HK-2 (cell line): ENCODE data around the gene ZGPAT.

Experiments
- DNase-seq: peaks from one replicate; pipeline ENCODE4 v3.0.0-alpha.2; 2018; ENCODE audit not compliant: unreplicated experiment

Gene ZGPAT

DNA sequence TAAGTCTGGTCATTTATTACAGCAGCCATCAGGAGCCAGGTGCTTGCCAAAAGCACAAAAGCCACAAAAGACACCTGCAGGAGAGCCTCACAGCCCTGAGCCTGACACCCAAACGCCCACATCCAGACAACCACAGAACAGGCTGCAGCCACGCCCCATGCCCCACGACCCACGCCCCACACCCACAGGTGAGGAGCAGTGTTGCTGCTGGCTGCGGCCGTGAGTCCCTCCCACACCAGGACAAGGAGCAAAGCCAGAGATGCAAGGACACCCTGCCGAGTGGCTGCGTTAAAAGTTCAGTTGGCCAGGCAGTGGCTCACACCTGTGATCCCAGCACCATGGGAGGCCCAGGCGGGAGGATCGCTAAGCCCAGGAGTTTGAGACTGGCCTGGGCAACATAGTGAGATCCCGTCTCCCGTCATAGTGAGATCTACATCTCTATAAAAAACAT lies 74.7 kb downstream of the ZGPAT start:
- no peak for DNase-seq

DNA sequence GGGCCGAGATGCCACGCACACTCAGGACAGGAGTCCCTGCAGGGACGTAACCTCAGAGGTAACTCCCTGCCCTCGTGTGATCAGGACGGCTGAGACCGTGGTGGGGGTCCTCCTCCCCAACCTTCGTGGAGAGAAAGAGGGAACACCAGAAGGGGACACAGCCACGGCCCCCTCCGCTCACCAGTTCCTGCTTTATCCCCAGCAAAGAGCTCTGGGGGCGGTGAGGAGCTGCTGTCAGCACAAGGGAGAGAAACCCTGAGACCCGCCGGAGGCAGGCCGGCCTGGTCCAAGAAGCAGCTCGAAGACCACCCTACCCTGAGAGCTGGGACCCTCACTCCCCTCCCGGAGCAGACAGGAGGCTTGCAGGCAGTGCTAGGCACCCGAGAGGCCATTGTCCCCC lies 76.1 kb downstream of the ZGPAT start:
- no peak for DNase-seq

DNA sequence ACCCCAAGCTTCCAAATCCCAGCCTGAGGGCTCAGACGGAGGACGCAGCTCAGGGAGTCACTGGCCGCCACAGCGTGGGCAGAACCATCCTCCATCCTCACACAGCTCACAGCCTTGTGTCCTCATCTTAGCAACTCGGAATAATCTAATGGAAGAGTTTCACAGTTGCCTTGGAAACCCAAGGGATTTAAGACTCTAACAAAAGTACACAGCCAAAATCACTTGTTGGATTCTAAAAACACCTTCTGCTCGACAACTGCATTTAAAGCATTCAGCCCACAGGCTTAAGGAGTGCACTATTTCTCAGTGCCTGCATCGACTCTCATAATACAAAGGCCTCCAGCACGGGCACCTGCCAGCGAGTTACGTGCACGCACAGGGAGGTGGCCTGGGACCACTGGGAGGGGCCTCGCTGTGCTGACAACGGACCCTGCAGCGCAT lies 77.9 kb downstream of the ZGPAT start:
- no peak for DNase-seq
